ACHN (cell line): ENCODE data around the gene ANTXR1.

Experiments used
- DNase-seq: peaks from one replicate; pipeline ENCODE4 v3.0.0-alpha.2; 2015
- in situ Hi-C: cut with HindIII; loops from 2 replicates; pipeline ENCODE4 v1.10.0; 2017; ENCODE audit warnings: low sequenced_read_pairs, low pct_ligation_motif_present, low pct_unique_long_range_greater_than_20kb

ANTXR1 gene

DNA sequence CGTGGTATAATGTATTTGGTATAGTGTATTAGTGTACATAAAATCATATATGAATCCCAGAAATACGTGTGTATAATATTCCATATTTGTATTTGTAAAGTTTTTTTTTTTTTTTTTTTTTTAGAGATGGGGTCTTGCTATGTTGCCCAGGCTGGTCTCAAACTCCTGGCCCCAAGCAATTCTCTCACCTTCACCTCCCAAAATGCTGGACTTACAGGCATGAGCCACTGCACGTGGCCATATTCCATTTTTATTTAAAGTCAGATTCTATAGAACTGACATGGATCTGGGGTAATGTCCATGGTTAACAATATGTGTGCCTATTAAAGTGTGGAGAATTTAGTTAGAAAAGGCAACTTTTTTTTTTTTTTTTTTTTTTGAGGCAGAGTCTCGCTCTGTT, 71.5 kb downstream of the ANTXR1 start:
- DNase-seq: no peak
- in situ Hi-C loops: no loop called here

DNA sequence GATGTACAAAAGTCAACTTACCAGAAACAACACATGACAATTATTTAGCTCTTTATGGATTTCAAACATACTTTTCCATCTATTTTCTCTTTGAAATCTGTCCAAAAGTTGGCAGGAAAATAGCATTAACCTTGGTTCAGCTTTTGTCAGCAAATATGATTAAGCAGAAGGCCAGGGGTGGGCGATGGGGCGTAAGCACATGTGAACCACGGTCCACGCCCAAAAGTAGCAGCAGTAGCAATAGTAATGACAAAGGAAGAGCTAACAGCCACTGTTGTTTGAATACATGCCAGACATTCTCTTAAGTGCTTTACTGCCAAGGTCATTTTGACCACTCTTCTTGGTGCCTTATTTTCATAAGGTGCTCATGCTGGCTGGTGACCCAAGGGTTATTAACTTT, 73.5 kb downstream of the ANTXR1 start:
- in situ Hi-C loops: no loop called here
- no peak for DNase-seq

DNA sequence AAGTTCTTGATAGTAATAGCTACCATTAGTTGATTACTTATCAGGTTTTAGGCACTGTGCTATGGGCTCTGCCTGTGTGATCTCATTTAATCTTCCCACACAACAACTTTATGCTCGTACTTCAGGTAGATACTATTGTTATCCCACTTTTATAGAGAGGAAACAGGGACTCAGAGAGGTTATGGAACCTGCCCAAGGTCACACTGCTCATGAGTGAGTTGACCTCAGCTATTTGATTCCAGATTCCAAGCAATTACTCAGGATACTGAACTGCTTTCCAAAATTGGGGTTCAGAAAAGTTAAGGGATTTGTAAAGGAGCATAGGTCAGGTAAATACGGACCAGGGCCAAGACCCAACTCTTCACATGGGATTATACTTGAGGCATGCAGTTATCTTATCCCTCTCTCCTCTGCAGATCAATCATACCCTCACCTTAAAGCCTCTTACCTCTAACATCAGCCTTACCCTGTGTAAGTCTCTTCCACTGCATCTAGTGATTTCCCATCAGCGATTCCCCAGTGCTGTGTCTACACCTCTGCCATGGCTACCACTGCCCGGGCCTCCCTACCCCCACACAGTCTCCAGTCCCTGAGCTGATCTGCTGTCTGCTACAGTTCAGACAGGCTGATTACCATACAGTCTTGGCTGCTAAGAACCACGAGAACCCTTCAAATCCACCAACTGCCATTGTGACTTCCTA, 74.4 kb downstream of the ANTXR1 start:
- DNase-seq: no peak
- in situ Hi-C loops: no loop called here

DNA sequence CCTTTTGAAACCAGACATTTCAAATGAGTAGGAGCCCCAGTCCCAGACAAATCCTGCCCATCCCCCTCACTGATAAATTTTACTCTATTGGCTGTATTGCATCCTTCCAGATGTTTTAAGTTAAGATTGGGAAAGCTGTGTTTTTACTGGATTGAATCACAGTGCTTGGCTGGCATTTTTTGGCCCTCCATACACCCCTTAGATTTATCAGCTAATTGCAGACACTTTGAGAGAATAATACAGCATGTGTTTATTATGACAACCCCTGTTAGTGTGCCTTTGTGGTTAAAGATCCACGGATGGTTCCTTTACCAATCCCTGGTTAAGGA, 74.9 kb downstream of the ANTXR1 start:
- no peak for DNase-seq
- in situ Hi-C loops: no loop called here

DNA sequence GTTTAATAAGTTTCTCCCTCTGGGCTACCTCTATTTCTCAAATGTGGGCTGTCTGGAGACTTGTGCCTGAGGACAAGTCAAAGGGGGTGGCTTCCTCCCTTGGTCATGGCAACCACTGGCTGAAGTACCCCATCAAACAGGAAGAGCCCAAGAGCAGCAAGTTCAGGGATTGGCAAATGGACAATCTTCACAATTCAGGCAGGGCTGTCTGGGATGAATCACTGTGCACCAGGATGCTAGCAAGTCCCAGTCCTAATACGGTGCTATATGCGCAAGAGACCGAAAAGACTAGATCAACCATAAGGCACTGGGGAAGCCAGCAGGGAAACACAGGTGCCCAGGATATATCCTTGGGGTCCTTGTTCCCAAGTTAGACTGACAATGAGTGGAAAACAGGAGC, 75.5 kb downstream of the ANTXR1 start:
- in situ Hi-C loops: no loop called here
- DNase-seq: no peak

DNA sequence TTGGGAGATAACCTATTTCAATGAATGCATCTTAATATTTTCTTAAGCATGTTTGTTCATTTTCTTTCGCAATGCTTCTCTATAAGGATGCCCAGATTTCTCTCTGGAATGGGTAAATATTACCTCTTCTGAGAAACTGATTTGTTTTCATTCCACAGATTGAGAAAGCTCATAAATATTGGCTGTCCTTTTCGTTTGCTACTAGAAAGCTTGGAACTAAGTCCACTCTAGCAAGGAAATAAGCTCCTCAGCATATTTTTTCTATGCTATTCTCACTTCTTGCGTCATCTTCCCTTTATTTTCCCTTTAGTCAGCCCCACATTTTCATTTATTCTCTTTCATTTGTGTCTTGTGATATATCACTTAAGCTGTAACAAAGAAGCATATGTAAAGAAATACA, 76.3 kb downstream of the ANTXR1 start:
- in situ Hi-C loops: no loop called here
- DNase-seq: no peak

DNA sequence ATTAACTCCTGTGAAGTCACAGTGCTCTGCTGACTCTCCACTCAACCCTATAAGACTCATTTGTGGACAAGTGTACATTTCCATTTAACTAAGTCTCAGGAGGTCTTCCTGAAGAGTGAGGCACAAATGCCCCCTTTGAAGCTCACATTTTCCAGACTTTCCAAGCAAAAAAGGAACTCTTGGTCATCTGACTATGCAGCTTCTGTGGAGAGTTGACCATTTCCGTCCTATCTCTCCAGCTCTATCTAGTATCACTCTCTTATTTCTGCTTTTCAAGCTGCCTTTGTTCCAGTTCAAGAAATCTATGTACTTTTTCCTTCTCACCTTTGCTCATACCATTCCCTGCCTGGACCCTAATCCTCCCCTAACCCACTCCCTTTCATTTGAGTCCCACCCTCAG, 77.0 kb downstream of the ANTXR1 start:
- no peak for DNase-seq
- in situ Hi-C loops: no loop called here

DNA sequence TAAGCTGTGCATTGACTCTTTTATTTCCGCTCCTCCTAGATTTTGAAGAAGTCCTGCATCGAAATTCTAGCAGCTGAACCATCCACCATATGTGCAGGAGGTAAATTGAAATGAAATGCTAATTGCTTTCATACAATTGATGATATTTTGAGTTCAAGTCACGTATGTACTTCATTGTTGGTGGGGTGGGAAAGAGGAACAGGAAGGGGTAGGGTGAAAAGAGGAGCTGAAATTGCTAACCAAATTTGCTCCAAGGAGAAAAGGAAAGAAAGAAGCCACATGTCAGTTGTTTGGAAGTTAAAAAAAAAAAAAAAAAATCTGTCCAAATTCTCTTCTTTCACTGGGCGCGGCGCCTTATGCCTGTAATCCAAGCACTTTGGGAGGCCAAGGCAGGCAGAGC, 77.8 kb downstream of the ANTXR1 start:
- DNase-seq: no peak
- in situ Hi-C loops: no loop called here

DNA sequence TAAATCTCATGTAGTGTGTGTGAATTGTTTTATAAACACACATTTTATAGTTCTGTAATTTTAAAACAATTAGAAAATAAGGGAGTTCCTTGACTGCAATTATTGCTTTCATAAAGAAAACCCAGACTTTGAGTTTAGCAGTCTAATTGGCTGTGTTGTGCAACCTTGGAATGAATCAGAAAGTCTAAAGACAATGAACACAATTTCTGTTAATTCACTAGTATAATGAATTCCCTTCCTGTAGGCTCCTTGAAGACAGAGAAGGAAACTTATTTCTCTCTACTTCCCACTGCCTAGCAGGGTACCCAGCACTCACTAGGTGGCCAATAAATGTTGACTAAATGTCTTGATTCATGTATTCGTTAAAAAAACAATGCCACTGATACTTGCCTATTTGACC, 79.9 kb downstream of the ANTXR1 start:
- in situ Hi-C loops: no loop called here
- DNase-seq: no peak

DNA sequence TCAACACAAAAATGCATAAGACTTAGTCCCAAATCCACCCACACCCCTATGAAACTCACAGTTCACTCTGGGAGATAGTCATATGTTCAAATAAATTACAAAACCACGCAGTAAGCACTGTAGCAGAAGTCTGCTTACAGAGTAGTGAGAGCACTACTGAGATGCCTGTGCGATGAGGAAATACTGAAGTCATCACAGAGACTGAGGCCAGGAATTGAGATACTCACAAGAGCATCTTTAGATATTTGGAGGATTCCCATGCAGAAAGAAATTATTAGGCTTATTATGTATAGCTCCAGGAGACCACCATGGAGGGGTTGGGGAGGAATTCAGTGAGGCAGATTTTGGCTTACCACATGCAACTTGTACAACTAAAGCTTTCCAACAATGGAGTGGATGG, 82.3 kb downstream of the ANTXR1 start:
- no peak for DNase-seq
- in situ Hi-C loops: no loop called here

DNA sequence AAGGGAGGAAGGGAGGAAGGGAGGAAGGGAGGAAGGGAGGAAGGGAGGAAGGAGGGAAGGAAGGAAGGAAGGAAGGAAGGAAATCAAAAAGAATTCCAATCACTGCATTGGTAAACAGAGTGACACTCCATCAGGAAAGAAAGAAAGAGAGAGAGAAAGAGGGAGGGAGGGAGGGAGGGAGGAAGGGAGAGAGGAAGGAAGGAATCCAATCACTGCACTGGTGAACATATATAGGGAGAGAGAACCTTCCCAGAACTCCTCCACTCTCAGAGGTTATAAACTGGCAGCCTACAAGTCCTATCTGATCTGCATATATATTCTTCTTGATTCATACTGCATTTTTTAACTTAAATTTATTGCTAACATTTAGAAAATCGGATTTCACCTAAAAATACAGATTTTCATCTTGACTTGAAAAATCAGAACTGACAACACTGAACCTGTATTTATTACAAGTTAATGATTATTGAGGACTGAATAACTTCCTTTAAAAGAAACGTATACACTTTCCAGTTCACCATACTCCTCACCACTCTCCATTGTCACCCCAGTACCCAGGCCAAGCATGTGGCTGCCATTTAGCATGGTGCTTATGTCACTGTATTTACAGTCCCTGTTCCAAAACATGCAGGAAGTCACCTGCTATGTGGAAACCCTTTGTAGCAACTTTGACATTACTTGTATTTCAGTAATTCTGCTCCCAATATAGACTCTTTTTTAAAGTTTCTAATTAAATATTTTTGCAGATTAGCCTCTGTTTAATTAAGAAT, 83.5 kb downstream of the ANTXR1 start:
- in situ Hi-C loops: no loop called here
- no peak for DNase-seq

DNA sequence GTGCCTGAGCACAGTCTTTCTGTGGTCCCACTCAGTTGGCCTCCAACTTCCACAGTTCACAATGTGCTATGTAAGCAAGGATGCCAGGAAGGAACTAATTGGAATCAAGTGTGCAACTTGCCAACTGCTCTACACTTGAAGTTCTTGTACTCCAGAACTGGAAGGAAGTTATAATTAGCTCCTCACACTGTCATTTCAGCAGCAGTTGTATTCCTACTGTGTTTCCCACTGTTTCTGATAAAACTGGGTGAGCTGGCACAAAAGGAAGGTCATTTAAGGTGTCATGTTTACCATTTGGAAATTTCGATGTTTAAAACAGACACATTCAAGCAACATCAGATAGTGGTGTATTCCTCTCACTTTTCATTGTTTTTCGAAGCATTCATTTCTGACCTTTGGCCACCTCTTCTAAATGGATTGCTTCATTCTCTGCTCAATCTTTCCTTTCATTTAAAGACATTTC, 84.2 kb downstream of the ANTXR1 start:
- in situ Hi-C loops: no loop called here
- DNase-seq: no peak

DNA sequence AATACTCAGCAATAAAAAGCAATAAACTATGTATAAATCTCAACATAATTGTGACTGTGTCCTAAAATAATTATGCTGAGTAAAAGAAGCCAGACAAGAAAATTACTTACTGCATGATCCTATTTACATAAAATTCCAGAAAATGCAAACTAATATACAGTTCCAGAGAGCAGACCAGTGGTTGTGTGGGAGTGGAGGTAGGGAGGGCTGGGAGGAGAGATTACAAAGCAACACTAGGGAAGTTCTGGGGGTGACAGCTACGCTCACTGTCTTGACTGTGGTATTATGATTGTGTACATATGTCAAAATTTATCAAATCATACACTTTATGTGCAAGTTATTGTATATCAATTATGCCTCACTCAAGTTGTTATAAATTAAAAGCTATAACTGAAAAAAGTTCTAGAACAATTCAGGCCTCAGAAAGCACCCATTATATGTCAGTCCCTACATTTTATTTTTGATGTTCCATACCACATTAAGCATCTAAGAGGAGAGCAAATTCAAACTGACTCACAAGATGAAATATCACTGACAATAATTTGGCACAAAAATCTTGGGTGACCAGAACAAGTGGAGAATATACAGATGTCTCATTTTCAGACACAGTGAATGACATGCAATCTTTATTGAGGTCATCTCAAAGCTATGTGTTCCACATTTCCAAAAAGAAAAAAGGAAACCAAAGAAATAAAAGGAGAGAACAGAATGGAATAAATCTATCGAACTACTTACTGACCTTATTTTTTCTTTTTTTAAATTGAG, 85.1 kb downstream of the ANTXR1 start:
- in situ Hi-C loops: no loop called here
- DNase-seq: no peak

DNA sequence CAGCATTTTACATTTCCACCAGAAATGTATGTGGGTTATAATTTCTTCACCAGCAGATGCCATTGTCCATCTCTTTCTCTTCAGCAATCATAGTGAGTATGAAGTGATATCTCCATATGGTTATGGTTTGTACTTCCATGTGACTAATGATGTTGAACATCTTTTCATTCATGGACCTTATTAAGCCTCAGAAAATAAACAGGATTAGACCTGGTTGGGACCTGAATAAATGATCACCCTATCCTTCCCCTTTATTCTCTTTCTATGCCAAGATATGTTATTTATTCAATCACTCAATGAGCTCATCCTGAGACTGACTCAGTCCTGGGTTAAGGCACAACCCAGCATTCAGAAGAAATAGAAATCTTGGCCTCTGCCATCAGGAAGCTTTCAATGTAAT, 86.6 kb downstream of the ANTXR1 start:
- DNase-seq: no peak
- in situ Hi-C loops: no loop called here

DNA sequence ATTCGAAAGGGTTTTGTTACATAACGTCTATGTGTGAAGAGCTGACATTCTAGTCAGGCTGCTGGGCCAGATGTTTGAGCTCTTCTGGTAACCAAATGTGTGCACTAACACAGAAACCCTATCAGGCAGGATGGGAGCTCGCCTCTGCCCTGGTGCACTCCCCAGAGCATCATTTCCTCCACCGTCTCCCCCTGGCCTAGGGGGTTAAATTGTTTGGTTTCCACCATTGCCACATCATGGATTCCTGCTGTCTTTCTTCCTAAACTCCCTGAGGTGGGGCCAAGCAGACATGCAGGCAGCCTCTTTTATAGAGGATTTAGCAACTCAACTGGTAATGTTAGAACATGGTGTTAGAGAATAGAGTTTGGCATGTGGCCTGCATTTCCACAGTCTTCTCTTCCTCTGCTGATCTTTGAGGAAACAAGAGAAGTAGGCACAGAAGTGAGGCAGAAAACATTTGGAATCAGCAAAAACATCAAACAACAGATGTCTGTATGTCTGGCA, 87.3 kb downstream of the ANTXR1 start:
- DNase-seq: no peak
- in situ Hi-C loops: no loop called here

DNA sequence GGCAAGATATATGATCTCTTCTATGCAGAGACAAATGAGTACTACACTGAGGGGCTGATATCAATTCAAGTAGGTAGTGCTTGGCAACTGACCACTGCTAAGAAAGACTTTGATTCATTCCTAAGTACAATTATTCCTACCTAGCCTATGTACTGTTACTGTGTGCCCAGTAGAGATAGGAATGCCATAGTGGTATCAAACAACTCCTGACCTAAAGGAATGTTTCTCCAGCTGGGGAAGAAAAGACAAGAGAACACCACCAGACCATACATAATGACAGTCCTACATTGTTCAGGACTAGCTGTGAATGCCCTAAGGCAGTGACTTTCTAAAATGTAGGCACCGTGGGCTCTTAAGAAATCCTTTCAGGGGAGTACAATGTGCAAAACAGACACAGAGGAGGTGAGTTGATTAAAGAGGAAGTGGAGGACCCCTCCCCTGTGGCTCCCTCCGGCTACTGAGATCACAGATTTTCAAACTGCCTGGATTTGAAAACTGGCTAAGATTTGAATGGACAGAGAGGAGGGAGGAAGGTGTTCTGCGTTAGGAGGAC, 89.1 kb downstream of the ANTXR1 start:
- no peak for DNase-seq
- in situ Hi-C loops: no loop called here

DNA sequence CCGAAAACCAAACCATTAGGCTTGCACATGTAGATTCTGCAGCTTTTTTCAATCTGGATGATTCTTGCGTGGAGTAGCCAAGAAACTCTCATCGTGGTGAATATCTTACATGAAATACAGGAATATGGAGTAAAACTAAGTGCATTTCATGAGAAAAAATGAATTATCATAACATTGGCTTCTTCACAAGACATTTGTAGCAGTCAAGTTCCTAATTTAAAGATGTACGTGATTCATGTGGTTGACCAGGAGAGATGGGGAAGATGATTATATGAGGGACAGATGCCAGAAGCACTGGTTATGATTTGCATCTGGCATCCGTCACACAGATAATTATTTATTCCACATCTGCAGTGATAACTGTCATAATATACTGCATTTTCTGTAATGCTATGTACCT, 90.4 kb downstream of the ANTXR1 start:
- in situ Hi-C loops: no loop called here
- DNase-seq: no peak

DNA sequence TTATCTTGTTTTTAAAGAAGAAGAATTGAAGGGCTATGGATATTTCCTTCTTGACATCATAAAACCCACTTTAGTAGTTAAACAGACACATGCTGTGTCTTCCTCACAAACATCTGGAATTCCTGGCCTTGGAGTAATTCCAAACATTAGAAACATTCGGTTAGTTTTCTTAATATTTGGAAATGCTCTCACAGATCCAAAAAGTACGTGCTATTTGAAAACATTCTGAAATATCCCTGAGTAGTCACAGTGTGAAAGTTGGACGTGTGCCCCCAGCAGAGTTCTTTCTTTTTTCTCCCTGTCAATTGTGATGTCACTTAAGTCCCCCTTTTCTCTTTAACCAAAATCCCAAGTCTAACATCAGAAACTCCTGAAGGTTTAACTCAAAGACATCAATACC, 91.3 kb downstream of the ANTXR1 start:
- no peak for DNase-seq
- in situ Hi-C loops: no loop called here

DNA sequence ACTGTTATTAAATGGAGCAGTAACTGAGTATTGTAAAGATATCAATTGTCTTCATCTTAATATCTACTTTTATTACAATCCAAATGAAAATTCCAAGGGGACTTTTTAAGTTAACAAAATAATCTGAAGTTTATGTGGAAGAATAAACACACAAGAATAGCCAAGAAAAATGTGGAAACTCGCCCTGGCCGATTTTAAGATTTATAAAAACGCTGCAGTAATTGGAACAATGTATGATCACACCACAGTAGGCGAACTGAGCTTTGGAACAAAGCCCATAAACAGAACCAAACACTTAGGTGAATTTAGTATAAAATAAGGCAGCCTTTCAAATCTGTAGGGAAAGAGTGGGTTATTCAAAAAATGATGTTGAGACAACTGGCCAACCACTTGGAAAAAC, 96.3 kb downstream of the ANTXR1 start:
- no peak for DNase-seq
- in situ Hi-C loops: no loop called here
